GM21723 (cell line): ENCODE results near the gene BAZ1A.
"Not testable (repeated sequence)": the region's sequence is repeated elsewhere in the genome, so short reads cannot be mapped to it uniquely, and the experiment has no call there.

Experiments
- ATAC-seq: cut with Tn5 transposase; IDR thresholded peaks from one replicate; pipeline ENCODE4 v1.9.1; 2021; ENCODE audit warnings: mild to moderate bottlenecking, moderate library complexity; ENCODE audit not compliant: unreplicated experiment

BAZ1A gene

GRCh38 chr14:34857689-34858449 is 17.3 kb downstream of the BAZ1A start:
- ATAC-seq, result no peak

DNA sequence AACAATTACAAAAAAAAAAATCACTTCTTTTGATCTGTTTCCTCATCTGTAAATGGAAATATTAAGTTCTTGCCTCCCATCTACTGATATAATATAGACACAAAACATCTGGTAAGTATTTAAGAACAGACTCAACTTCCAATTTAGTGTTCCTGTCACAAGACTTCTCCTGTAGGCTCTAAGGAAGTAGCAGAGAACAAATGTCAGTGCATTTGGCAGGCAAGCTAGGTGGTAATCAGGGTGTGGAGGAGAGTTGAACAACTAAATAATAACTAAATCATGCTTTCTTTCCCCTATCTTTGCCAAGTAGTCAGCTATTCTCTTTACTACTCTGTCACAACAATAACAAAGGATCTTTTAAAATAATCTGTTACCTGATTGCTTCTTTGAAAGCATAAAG is 22.1 kb downstream of the BAZ1A start:
- no peak for ATAC-seq

DNA sequence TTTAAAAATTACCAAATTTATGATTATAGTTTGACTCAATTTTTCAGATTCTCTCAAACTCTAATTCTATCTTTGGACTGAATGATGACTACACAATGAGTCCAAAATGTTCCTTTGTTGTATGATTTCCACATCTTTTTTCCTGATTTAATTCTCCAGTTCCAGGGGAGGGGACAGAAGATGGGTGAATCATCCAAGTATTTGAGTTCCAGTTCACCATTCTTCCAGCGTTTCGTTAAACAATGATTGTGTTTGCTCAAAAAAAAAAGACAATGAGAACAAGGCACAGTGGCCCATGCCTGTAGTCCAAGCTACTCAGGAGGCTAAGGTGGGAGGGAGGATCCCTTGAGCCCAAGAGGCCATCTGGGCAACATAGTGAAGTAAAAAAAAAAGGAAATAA is 23.8 kb downstream of the BAZ1A start:
- no peak for ATAC-seq

GRCh38 chr14:34845869-34846268 is 29.3 kb downstream of the BAZ1A start:
- ATAC-seq, result no peak

GRCh38 chr14:34843011-34843554 is 32.1 kb downstream of the BAZ1A start:
- ATAC-seq, result no peak

GRCh38 chr14:34837801-34838322 is 37.3 kb downstream of the BAZ1A start:
- ATAC-seq, result no peak

DNA sequence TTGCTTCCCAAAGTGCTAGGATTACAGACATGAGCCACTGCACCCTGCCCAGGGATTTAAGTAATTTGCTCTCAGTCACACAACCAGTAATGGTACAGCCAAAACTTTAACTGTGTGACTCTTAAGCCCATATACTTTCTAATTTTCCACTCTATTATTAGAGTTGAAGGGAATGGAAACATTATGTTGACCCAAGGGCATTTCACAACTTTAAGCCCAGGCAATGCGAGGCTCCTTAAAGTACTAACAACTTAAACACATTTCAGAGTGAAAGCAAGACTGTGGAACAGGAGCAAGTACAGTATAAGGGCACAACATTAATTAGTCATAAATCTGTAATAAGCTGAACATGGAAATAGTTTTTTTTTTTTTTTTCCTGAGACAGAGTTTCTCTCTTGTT is 39.8 kb downstream of the BAZ1A start:
- no peak for ATAC-seq

DNA sequence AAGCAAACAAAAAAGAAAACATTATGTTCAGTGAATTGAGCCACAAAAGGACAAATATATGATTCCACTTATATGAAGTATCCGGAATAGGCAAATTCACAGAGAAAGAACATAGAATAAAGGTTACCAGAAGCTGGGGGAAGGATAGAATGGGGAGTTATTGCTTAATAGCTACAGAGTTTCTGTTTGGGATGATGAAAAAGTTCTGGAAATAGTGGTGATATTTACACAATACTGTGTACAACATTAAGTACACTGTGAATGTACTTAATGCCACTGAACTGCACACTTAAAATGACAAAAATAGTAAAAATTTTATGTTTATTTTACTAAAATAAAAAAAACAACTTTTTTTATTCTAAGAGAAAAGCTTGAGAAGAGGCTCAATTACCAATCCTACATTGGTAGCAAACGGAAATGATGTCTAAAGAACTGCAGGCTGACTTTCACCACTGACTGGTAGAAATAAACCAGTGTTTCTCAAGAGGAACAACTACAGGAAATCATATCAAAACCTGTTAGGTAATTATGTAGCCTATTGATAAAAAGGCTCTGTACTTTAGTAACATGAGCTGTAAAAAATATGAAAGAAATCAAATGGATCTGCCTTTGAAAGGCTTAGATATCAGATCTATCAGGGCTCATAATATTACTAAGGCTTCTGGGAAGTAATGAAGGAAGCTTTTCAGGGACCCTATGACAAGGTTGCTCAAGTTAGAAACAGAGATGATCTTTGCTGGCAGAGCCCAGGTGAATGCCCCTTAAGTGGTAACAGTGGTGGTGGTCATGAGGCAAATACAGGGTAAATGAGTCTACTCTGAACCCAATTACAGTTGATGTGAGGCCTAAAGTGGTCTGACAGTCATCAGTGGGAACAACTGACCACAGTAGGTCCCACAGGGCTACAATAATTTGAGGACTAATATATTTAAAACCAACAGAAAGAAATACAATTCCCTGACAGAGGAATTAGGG is 41.3 kb downstream of the BAZ1A start:
- ATAC-seq, result no peak

DNA sequence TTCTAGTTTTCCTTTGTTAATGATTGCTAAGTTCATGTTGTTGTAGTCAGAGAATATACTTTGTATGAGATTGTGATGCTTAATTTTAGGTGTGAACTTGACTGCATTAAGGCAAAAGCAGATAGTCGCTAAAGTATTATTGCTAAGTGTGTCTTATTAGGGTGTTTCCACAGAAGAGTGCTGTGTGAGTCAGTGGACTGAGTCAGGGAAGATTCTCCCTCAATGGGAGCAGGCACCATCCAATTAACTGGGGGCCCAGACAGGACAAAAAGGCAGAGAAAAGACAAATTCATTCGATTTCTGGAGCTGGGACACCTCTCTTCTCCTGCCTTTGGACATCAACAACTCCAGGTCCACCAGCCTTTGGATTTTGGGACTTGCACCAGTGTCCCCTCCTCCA is 48.5 kb downstream of the BAZ1A start:
- no peak for ATAC-seq

DNA sequence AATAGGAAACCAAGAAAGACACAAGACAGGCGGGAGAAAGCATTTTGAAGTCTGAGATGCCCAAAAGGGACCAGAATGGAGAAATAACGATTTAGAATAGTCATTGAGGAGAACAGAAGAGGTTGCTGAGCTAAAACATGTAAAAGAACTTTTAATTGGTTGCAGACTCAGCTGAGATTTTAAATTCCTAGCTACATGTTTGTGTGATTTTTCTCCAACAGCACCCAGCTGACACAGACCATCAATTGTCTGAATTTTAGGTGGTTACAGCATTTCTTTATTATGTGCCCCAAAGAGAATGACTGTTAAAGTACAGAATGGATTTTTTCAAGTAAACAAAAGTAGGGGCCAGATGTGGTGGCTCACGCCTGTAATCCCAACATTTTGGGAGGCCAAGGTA is 50.3 kb downstream of the BAZ1A start:
- no peak for ATAC-seq

DNA sequence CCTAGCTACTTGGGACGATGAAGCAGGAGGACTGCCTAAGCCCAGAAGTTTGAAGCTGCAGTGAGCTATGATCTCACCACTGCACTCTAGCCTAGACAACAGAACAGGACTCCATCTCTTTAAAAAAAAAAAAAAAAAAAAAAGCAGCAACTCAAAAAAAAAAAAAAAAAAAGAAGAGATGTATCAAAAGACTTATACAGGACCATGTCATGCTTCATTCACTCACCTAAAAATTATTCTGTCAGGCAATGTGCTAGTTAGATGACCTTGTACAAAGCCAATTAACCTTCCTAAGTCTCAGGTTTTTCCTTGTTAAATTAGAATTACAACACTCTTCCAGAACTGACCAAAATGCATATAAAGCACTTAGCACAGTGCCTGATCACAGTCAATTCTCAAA is 50.9 kb downstream of the BAZ1A start:
- no peak for ATAC-seq

DNA sequence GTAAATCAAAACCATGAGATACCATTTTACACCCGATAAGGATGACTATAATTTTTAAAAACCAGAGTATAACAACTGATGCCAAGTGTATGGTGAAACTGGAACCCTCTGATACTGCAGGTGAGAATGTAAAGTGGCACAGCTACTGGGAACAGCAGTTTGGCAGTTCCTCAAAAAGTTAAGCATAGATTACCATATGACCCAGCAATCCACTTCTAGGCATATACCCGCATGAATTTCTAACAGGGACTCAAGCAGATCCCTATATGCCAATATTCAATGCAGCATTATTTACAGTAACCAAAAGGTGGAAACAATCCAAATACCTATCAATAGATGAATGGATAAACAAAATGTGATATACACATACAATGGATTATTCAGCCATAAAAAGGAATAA is 57.4 kb downstream of the BAZ1A start:
- no peak for ATAC-seq

DNA sequence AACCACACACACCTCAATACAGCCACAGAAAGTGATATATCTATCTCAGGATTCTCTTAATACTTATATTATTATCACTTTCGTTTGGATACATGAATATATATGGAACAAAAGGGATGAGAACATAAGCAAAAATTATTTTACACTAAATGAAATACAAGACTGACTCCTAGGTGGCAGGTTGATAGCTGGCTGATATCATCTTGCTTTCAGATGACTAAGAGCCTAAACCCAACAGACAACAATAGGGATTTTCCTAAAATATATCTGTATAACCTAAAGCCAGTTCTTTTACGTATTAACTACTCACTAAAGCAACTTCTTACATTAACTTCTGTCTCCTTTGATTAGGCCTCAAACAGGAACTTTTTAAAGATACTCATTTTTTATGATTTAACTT is 65.1 kb downstream of the BAZ1A start:
- ATAC-seq, result no peak

GRCh38 chr14:34806257-34806656 is 68.9 kb downstream of the BAZ1A start:
- ATAC-seq, result no peak

DNA sequence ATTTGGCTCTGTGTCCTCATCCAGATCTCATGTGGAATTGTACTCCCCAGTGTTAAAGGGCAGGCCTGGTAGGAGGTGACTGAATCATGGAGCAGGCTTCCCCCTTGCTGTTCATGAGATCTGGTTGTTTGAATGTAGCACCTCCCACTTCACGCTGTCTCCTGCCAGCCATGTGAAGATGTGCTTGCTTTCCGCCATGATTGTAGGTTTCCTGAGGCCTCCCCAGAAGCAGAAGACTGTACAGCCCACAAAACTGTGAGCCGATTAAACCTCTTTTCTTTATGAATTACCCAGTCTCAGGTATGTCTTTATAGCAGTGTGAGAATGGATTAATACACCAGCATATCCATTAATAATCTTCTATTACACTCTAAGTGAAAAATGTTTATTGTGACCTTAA is 70.2 kb downstream of the BAZ1A start:
- ATAC-seq, result no peak

GRCh38 chr14:34798861-34799260 is 76.3 kb downstream of the BAZ1A start:
- ATAC-seq, result not testable (repeated sequence)

GRCh38 chr14:34797747-34798583 is 77.2 kb downstream of the BAZ1A start:
- ATAC-seq, result no peak

DNA sequence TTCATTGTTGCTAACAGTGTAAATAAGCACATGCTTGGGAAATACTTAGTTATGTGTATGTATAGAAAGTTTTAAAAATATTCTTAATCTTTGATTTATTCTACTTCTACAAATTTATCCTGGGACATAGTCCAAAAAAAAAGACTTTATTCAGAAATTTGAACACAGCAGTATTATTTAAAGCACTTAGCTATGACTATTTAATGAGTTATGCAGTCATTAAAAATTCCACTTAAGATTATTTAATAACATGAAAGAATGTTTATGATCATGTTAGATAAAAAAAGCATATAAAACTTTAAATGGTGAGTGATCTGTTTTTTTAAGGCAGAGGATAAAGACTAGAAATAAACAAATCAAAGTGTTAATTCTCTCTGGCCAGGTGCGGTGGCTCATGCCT is 78.3 kb downstream of the BAZ1A start:
- ATAC-seq, result no peak

- ATAC-seq, result no peak
Measured at GRCh38 chr14:34794941-34795340, 80.2 kb downstream of the BAZ1A start.

DNA sequence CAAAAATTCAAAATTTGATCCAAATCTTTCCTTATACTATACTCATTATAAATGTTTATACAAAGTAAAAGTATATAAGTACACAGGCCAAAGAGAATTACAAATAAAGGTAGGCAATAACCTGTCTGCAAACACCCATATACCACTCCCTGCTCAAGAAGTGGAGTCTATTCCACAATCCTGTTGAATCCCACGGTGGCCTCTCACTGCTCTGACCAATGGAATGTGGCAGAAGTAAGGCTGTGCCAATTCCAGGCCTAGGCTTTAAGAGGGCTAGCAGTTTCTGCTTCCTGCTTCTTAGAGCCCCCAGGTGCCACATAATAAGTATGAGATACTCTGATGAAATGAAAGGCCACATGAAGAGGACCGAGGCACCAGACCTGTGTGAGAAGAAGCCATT is 80.9 kb downstream of the BAZ1A start:
- no peak for ATAC-seq

GRCh38 chr14:34792598-34792997 is 82.6 kb downstream of the BAZ1A start:
- no peak for ATAC-seq
